ENCODE data around the gene EFCAB8.

- no peak for TF ChIP-seq ZNF565 (CRISPR knock-in tag; conservative IDR thresholded peaks at IDR 0.05; ENCODE audit: low read depth)
- TF ChIP-seq CREB5 (CRISPR knock-in tag; IDR thresholded peaks at IDR 0.05; ENCODE audit: low read depth) = no peak
- TF ChIP-seq SNAI2 (CRISPR knock-in tag; IDR thresholded peaks at IDR 0.05) = no peak
- TF ChIP-seq CSDC2 (CRISPR knock-in tag; IDR thresholded peaks at IDR 0.05) = no peak
- no peak for TF ChIP-seq PATZ1 (CRISPR knock-in tag; IDR thresholded peaks at IDR 0.05; ENCODE audit: borderline replicate concordance)
- TF ChIP-seq TOX (CRISPR knock-in tag; IDR thresholded peaks at IDR 0.05; ENCODE audit: borderline replicate concordance) = no peak
- TF ChIP-seq ESRRG (CRISPR knock-in tag; IDR thresholded peaks at IDR 0.05) = no peak
- no peak for TF ChIP-seq ARNTL (CRISPR knock-in tag; IDR thresholded peaks at IDR 0.05; ENCODE audit: borderline replicate concordance, low read depth)
- TF ChIP-seq RARB (CRISPR knock-in tag; IDR thresholded peaks at IDR 0.05) = no peak
- TF ChIP-seq CSRNP3 (CRISPR knock-in tag; IDR thresholded peaks at IDR 0.05) = no peak
- TF ChIP-seq ZFP3 (CRISPR knock-in tag; IDR thresholded peaks at IDR 0.05) = no peak
- no peak for TF ChIP-seq ZC3H10 (CRISPR knock-in tag; IDR thresholded peaks at IDR 0.05)
Measured at GRCh38 chr20:32846852-32847251, 11.9 kb upstream of the EFCAB8 start.

Measured in SK-N-SH treated with all-trans-retinoic acid at 6 μM for 48 hours (cell line).